ENCODE results near the gene MTMR3. TPM values are rescaled to one million over a fixed set of nuclear protein-coding genes. Genes with fewer than 3 reads are reported as not detected.

The MTMR3 gene
- total RNA-seq, 1 donor: 36.9 TPM

DNA sequence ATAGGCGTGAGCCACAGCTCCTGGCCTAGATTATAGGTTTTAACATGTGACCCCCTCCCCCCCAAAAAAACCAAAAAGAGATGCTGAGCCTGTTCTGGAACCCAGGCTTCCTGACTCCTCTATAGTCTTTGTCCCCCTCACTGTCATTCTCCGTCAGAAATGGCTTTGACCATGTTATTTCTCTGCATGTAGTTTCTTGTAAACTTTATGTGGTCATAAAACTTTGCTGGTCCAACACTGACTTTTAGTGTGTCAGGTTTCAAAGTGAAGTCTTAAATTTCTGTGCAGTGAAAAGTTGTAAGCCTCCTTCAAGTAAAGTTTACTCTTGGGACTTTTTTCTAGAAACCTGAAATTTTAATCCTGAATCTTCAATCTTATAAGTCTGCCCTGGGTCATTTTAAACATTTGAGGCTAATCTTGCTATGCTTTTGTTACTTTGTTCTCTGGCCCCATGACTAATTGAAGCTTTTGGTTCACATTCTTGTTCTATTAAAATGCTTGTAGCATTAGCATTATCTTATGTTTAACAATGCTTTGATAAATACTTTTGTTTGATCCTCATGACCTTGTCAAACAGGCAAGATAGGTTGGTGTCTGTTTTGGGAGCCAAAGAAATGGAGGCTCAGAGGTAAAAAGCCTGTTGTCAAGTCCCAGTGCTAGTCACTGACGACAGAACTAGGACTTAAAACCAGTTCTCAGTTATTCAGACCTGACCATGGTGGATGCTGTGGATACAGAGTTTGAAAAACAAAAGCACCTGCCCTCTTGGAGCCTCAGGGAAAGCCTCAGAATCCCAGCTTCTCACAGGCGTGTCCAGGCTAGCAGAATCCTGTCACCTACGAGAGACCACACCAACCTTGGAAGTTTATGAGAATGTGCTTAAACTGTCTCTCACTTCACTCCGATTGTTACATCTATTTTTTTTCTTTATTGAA, 109.6 kb downstream of the MTMR3 start:
- peaks cover 21% of the 10 kb centered on the region for H3K4me1 ChIP-seq (ENCODE audit: insufficient read depth, low read length)
- no peak overlapping the region for H3K4me3 ChIP-seq (ENCODE audit: insufficient read depth, low read length)
- H3K27me3 ChIP-seq (ENCODE audit: insufficient read depth, low read length): no peaks in the 10 kb centered on the region
- H3K27ac ChIP-seq (ENCODE audit: low read depth, low read length): no peak overlapping the region
- no peak for DNase-seq (ENCODE audit: insufficient read length, low spot score, missing footprints)
- no peak overlapping the region for H3K4me2 ChIP-seq (ENCODE audit: insufficient read depth, low read length)
- H3K9me3 ChIP-seq (ENCODE audit: low read depth, low read length): no peaks in the 10 kb centered on the region
- H4K20me1 ChIP-seq (ENCODE audit: insufficient read depth, low read length): peaks cover 14% of the 10 kb centered on the region
- H3K79me2 ChIP-seq (ENCODE audit: insufficient read depth, low read length): peaks cover 3% of the 10 kb centered on the region
- no peak overlapping the region for H2AFZ ChIP-seq (ENCODE audit: low read length)
- TF ChIP-seq, protein P1, sequence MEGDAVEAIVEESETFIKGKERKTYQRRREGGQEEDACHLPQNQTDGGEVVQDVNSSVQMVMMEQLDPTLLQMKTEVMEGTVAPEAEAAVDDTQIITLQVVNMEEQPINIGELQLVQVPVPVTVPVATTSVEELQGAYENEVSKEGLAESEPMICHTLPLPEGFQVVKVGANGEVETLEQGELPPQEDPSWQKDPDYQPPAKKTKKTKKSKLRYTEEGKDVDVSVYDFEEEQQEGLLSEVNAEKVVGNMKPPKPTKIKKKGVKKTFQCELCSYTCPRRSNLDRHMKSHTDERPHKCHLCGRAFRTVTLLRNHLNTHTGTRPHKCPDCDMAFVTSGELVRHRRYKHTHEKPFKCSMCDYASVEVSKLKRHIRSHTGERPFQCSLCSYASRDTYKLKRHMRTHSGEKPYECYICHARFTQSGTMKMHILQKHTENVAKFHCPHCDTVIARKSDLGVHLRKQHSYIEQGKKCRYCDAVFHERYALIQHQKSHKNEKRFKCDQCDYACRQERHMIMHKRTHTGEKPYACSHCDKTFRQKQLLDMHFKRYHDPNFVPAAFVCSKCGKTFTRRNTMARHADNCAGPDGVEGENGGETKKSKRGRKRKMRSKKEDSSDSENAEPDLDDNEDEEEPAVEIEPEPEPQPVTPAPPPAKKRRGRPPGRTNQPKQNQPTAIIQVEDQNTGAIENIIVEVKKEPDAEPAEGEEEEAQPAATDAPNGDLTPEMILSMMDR (IDR thresholded peaks at IDR 0.05; ENCODE audit: extremely low read depth, low read depth, low read length): no peak
- peaks cover 5% of the 10 kb centered on the region for H3K36me3 ChIP-seq (ENCODE audit: insufficient read depth, low read length)

DNA sequence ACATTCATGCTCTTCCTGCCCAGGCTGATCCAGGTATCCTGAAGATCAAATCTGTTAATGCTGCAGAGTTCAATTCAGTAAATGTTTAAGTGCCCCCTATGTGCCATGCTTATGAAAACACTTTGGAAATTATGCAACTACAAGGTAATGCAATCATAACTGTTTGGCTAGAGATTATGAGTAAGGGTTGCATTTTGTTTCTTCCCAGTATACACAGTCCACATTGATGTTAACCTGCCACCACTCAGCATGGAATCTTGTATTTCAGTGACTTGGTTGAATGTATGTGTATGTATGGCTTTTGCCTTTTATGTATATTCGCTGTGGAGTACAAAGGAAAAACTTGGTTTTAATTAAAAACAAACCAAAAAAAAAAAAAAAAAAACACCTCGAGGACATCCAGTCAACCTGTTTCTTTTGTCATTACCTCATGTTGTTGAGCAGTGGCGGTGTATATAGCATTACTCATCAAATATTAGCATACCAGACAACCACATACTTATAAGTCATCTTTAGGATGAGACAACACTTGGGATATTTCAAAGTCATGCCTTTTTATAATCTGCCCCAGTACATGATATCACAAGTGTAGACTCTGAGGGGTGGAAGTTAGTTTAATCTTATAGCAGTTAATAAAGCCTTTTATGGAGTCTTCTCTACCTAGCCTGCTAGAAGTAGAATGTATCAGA, 111.2 kb downstream of the MTMR3 start:
- DNase-seq (ENCODE audit: insufficient read length, low spot score, missing footprints): peak; percentile 83
- TF ChIP-seq, protein P1 (IDR thresholded peaks at IDR 0.05; ENCODE audit: extremely low read depth, low read depth, low read length): peak; percentile 10
- Histone ChIP-seq H3K4me1 (ENCODE audit: insufficient read depth, low read length) (peaks cover 25% of the 10 kb centered on the region), H4K20me1 (ENCODE audit: insufficient read depth, low read length) (peaks cover 14% of the 10 kb centered on the region), H3K36me3 (ENCODE audit: insufficient read depth, low read length) (peaks cover 7% of the 10 kb centered on the region), H3K27ac (ENCODE audit: low read depth, low read length) (peak overlapping the region; percentile 65), H3K9me3 (ENCODE audit: low read depth, low read length) (no peaks in the 10 kb centered on the region), H3K4me3 (ENCODE audit: insufficient read depth, low read length) (no peak overlapping the region), H3K4me2 (ENCODE audit: insufficient read depth, low read length) (peak overlapping the region; percentile 15), H2AFZ (ENCODE audit: low read length) (no peak overlapping the region), H3K79me2 (ENCODE audit: insufficient read depth, low read length) (peaks cover 3% of the 10 kb centered on the region), H3K27me3 (ENCODE audit: insufficient read depth, low read length) (no peaks in the 10 kb centered on the region)

DNA sequence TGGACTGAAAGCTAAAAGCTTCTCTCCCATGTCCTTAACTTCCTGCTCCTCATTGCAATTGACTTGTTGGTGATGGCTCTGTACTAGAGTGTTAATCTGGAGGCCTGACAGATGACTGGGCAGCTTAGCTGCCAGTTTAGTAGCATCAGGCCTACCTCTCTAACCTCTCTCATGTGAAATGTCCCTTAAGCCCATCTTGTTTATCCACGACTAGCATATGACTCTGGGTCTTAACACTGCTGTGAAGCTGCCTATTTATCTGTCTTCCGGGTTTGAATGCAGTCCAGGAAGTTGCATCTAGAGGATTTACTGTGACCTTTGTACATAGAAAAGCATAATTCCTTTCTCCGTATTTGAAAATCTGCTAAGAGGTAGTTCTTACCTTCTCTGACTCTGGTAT, 112.0 kb downstream of the MTMR3 start:
- H3K79me2 ChIP-seq (ENCODE audit: insufficient read depth, low read length): peaks cover 3% of the 10 kb centered on the region
- no peaks in the 10 kb centered on the region for H3K9me3 ChIP-seq (ENCODE audit: low read depth, low read length)
- H3K27me3 ChIP-seq (ENCODE audit: insufficient read depth, low read length): no peaks in the 10 kb centered on the region
- TF ChIP-seq, protein P1 (IDR thresholded peaks at IDR 0.05; ENCODE audit: extremely low read depth, low read depth, low read length): no peak
- peak overlapping the region; percentile 15 for H3K4me2 ChIP-seq (ENCODE audit: insufficient read depth, low read length)
- H3K36me3 ChIP-seq (ENCODE audit: insufficient read depth, low read length): peaks cover 12% of the 10 kb centered on the region
- H2AFZ ChIP-seq (ENCODE audit: low read length): no peak overlapping the region
- peaks cover 25% of the 10 kb centered on the region for H3K4me1 ChIP-seq (ENCODE audit: insufficient read depth, low read length)
- no peak for DNase-seq (ENCODE audit: insufficient read length, low spot score, missing footprints)
- H4K20me1 ChIP-seq (ENCODE audit: insufficient read depth, low read length): peaks cover 14% of the 10 kb centered on the region
- no peak overlapping the region for H3K4me3 ChIP-seq (ENCODE audit: insufficient read depth, low read length)
- H3K27ac ChIP-seq (ENCODE audit: low read depth, low read length): peak overlapping the region; percentile 65

DNA sequence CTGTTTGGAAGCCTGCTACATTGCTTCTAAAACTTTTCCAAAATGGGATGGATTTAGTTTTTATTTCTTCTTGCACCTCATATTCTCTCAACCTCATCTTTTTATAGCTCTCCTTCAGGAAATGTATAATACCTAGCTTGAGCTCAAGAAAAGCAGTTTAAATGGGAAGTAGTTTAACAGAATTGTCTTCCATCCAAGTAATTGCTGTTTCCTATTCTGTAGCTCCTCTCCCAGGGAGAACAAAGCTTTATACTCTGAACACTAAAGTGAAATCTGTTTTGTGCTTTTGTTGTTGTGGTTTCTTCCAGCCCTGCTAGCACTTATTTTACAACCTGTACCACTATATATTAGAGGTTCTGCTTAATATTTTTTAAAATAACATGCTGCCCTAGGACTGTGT, 114.1 kb downstream of the MTMR3 start:
- Histone ChIP-seq H3K36me3 (ENCODE audit: insufficient read depth, low read length) (peaks cover 7% of the 10 kb centered on the region), H3K27me3 (ENCODE audit: insufficient read depth, low read length) (no peaks in the 10 kb centered on the region), H3K4me1 (ENCODE audit: insufficient read depth, low read length) (peaks cover 32% of the 10 kb centered on the region), H2AFZ (ENCODE audit: low read length) (no peak overlapping the region), H3K27ac (ENCODE audit: low read depth, low read length) (no peak overlapping the region), H3K9me3 (ENCODE audit: low read depth, low read length) (no peaks in the 10 kb centered on the region), H3K79me2 (ENCODE audit: insufficient read depth, low read length) (peaks cover 3% of the 10 kb centered on the region), H3K4me3 (ENCODE audit: insufficient read depth, low read length) (no peak overlapping the region), H3K4me2 (ENCODE audit: insufficient read depth, low read length) (no peak overlapping the region), H4K20me1 (ENCODE audit: insufficient read depth, low read length) (peaks cover 14% of the 10 kb centered on the region)
- TF ChIP-seq, protein P1 (IDR thresholded peaks at IDR 0.05; ENCODE audit: extremely low read depth, low read depth, low read length): no peak
- no peak for DNase-seq (ENCODE audit: insufficient read length, low spot score, missing footprints)

All from osteoblast (primary cell).